Measurements from ENCODE around the gene PLCB4. TPM values are rescaled to one million over a fixed set of nuclear protein-coding genes. Genes with fewer than 3 reads are reported as not detected.
A peak's percentile ranks its signal among the peaks of the same experiment; 100 is the strongest.

PLCB4 gene
- total RNA-seq, 1 donor from 2014 or later, result 53.3 TPM

DNA sequence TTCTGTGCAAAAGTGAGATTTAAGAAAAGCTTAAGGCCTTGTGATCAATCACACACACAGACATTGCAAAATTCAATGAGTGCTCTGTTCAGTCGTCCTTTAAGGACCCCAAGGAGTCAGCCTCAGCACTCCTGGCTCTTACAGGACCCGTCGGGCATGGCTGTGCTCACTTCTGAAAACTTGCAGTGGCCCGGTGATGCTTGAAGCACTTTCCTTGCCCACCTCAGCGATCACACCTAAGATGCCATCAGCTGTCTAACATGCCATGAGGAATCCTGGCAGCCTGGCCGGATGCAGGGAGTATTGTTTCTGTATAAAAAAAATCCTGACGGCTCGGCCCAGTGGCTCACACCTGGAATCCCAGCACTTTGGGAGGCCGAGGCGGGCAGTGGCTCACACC, 344.1 kb downstream of the PLCB4 start:
- Mint-ChIP-seq H3K27me3 (ENCODE audit: low read depth) (no peaks in the 10 kb centered on the region), H3K36me3 (ENCODE audit: low read depth) (peaks cover 20% of the 10 kb centered on the region), H3K4me1 (no peaks in the 10 kb centered on the region), H3K27ac (ENCODE audit: unreplicated experiment) (no peak overlapping the region), H3K9me3 (no peaks in the 10 kb centered on the region), H3K4me3 (no peak overlapping the region)
- TF ChIP-seq, protein P1, sequence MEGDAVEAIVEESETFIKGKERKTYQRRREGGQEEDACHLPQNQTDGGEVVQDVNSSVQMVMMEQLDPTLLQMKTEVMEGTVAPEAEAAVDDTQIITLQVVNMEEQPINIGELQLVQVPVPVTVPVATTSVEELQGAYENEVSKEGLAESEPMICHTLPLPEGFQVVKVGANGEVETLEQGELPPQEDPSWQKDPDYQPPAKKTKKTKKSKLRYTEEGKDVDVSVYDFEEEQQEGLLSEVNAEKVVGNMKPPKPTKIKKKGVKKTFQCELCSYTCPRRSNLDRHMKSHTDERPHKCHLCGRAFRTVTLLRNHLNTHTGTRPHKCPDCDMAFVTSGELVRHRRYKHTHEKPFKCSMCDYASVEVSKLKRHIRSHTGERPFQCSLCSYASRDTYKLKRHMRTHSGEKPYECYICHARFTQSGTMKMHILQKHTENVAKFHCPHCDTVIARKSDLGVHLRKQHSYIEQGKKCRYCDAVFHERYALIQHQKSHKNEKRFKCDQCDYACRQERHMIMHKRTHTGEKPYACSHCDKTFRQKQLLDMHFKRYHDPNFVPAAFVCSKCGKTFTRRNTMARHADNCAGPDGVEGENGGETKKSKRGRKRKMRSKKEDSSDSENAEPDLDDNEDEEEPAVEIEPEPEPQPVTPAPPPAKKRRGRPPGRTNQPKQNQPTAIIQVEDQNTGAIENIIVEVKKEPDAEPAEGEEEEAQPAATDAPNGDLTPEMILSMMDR (conservative IDR thresholded peaks at IDR 0.05), result no peak
- DNase-seq (ENCODE audit: low read depth, low spot score), result no peak

- TF ChIP-seq, protein P1 (conservative IDR thresholded peaks at IDR 0.05), result no peak
- H3K9me3 Mint-ChIP-seq, result no peaks in the 10 kb centered on the region
- H3K4me1 Mint-ChIP-seq, result no peaks in the 10 kb centered on the region
- no peak for DNase-seq (ENCODE audit: low read depth, low spot score)
- H3K27me3 Mint-ChIP-seq (ENCODE audit: low read depth), result no peaks in the 10 kb centered on the region
- no peak overlapping the region for H3K27ac Mint-ChIP-seq (ENCODE audit: unreplicated experiment)
- H3K4me3 Mint-ChIP-seq, result no peak overlapping the region
- peaks cover 17% of the 10 kb centered on the region for H3K36me3 Mint-ChIP-seq (ENCODE audit: low read depth)
Measured at GRCh38 chr20:9415426-9415825, 346.5 kb downstream of the PLCB4 start.

GRCh38 chr20:9416421-9416820, 347.5 kb downstream of the PLCB4 start:
- H3K27ac Mint-ChIP-seq (ENCODE audit: unreplicated experiment), result peak overlapping the region; percentile 22
- H3K4me3 Mint-ChIP-seq, result no peak overlapping the region

GRCh38 chr20:9417665-9418064, 348.8 kb downstream of the PLCB4 start:
- Mint-ChIP-seq H3K9me3 (no peaks in the 10 kb centered on the region), H3K4me3 (no peak overlapping the region), H3K36me3 (ENCODE audit: low read depth) (peaks cover 23% of the 10 kb centered on the region), H3K27me3 (ENCODE audit: low read depth) (no peaks in the 10 kb centered on the region), H3K4me1 (no peaks in the 10 kb centered on the region), H3K27ac (ENCODE audit: unreplicated experiment) (no peak overlapping the region)
- TF ChIP-seq, protein P1 (conservative IDR thresholded peaks at IDR 0.05), result no peak
- no peak for DNase-seq (ENCODE audit: low read depth, low spot score)

More at GRCh38 chr20:9416421-9416820, 347.5 kb downstream of the PLCB4 start:
- H3K27me3 Mint-ChIP-seq (ENCODE audit: low read depth), result no peaks in the 10 kb centered on the region
- H3K36me3 Mint-ChIP-seq (ENCODE audit: low read depth), result peaks cover 18% of the 10 kb centered on the region
- no peaks in the 10 kb centered on the region for H3K4me1 Mint-ChIP-seq
- no peaks in the 10 kb centered on the region for H3K9me3 Mint-ChIP-seq
- TF ChIP-seq, protein P1 (conservative IDR thresholded peaks at IDR 0.05), result no peak
- no peak for DNase-seq (ENCODE audit: low read depth, low spot score)

- Mint-ChIP-seq H3K4me1 (peaks cover 3% of the 10 kb centered on the region), H3K4me3 (no peak overlapping the region), H3K27me3 (ENCODE audit: low read depth) (no peaks in the 10 kb centered on the region), H3K27ac (ENCODE audit: unreplicated experiment) (no peak overlapping the region), H3K36me3 (ENCODE audit: low read depth) (peaks cover 16% of the 10 kb centered on the region), H3K9me3 (no peaks in the 10 kb centered on the region)
- TF ChIP-seq, protein P1 (conservative IDR thresholded peaks at IDR 0.05), result no peak
- no peak for DNase-seq (ENCODE audit: low read depth, low spot score)
Measured at GRCh38 chr20:9422321-9423057, 353.6 kb downstream of the PLCB4 start.

Data from neural crest cell (in vitro differentiated cells).